GM12878 (cell line): Measurements from ENCODE around the gene MRTFA. TPM values are rescaled to one million over a fixed set of nuclear protein-coding genes. Genes with fewer than 3 reads are reported as not detected.

Experiments
- ATAC-seq: fragments of 200-7000 bp; cut with Tn5 transposase; 3 replicates; pipeline ENCODE4 v1.9.1; 2020; ENCODE audit warnings: mild to moderate bottlenecking, moderate library complexity
- BruUV-seq: library from RNA; stranded (reverse); fragments of 400-500 nt; replicated peaks from 2 replicates; lab custom pipeline; 2021; lab: Mats Ljungman, UMichigan
- CTCF ChIA-PET: fragments of 300-600 bp; sonication (Branson Sonifier 250); formaldehyde crosslinking; extraction: SDS; loops from one replicate; lab custom pipeline; 2021; ENCODE audit warnings: inconsistent platforms; lab: Yijun Ruan, JAX
- POLR2A ChIA-PET: fragments of 350-600 bp; formaldehyde crosslinking; extraction: SDS; loops from one replicate; lab custom pipeline; 2021; ENCODE audit warnings: inconsistent platforms; lab: Charles Lee
- RAD21 ChIA-PET: fragments of 300-600 bp; sonication (Branson Sonifier 250); formaldehyde crosslinking; loops from one replicate; lab custom pipeline; 2023; ENCODE audit warnings: antibody characterized with exemption; ENCODE audit not compliant: unreplicated experiment; lab: Charles Lee
- SMC1A ChIA-PET: fragments of 300-600 bp; sonication (Branson Sonifier 250); formaldehyde crosslinking; loops from one replicate; lab custom pipeline; 2023; ENCODE audit not compliant: unreplicated experiment, uncharacterized antibody; lab: Charles Lee
- DNase-seq: peaks from one replicate; pipeline ENCODE4 v3.0.0-alpha.2; 2011; ENCODE audit warnings: low read depth, low spot score
- FAIRE-seq: peaks from 3 replicates; lab custom pipeline; 2011; peaks lifted over from hg19 to GRCh38; lab: Jason Lieb, UNC
- H2AFZ ChIP-seq: 2 replicates; pipeline ENCODE4 v1.6.0; 2011; ENCODE audit warnings: low read depth, low read length, control low read depth; ENCODE audit not compliant: control insufficient read depth
- H3K27ac ChIP-seq: 2 replicates; pipeline ENCODE4 v1.5.1; 2011; ENCODE audit warnings: control low read depth; ENCODE audit not compliant: control insufficient read depth, insufficient read depth
- H3K27me3 ChIP-seq, 2 experiments: replicated peaks in 1 of 2; 2 replicates each; pipeline versions ENCODE4 v1.6.0 to v1.6.1; 2011; ENCODE audit warnings: low read length in 1 of 2; ENCODE audit not compliant: control insufficient read depth in 2 of 2, insufficient read depth in 2 of 2
- H3K36me3 ChIP-seq, 2 experiments: 2 replicates each; pipeline ENCODE4 v1.5.1; 2011; ENCODE audit warnings: low read length in 1 of 2; ENCODE audit not compliant: control insufficient read depth in 2 of 2, insufficient read depth in 2 of 2
- H3K4me1 ChIP-seq: 2 replicates; pipeline ENCODE4 v1.6.1; 2011; ENCODE audit warnings: mild to moderate bottlenecking, low read length, moderate library complexity, mixed read lengths; ENCODE audit not compliant: control insufficient read depth, insufficient read depth
- H3K4me2 ChIP-seq: 2 replicates; pipeline ENCODE4 v1.6.0; 2011; ENCODE audit warnings: control low read depth; ENCODE audit not compliant: control insufficient read depth, insufficient read depth
- H3K4me3 ChIP-seq: fragments of 200-600 bp; sonication (generic); 2 replicates; pipeline ENCODE4 v1.5.1; 2016
- H3K79me2 ChIP-seq: 2 replicates; pipeline ENCODE4 v1.6.0; 2011; ENCODE audit warnings: low read length; ENCODE audit not compliant: control insufficient read depth, insufficient read depth
- H3K9ac ChIP-seq: 2 replicates; pipeline ENCODE4 v1.8.0; 2011; ENCODE audit warnings: low read length, control low read depth, mixed read lengths; ENCODE audit not compliant: control insufficient read depth, insufficient read depth
- H3K9me3 ChIP-seq: replicated peaks from 3 replicates; pipeline ENCODE4 v1.5.1; 2011; ENCODE audit warnings: mild to moderate bottlenecking, low read length; ENCODE audit not compliant: control insufficient read depth, insufficient read depth
- H4K20me1 ChIP-seq: 2 replicates; pipeline ENCODE4 v1.6.0; 2011; ENCODE audit not compliant: control insufficient read depth, insufficient read depth
- ATF7 ChIP-seq: fragments of 450-650 bp; IDR thresholded peaks from 2 replicates; pipeline ENCODE4 v1.6.1; 2016; ENCODE audit warnings: low read depth, mild to moderate bottlenecking
- HDAC2 ChIP-seq: fragments of 200-600 bp; sonication (generic); IDR thresholded peaks from 2 replicates; pipeline ENCODE4 v1.6.1; 2017
- NKRF ChIP-seq: fragments of 450-650 bp; conservative IDR thresholded peaks from 2 replicates; pipeline ENCODE4 v1.6.1; 2017; ENCODE audit warnings: mild to moderate bottlenecking, moderate library complexity
- RAD21 ChIP-seq: IDR thresholded peaks from 2 replicates; pipeline ENCODE4 v1.6.1; 2011; ENCODE audit warnings: mild to moderate bottlenecking, low read depth, low read length, moderate library complexity; ENCODE audit not compliant: insufficient read depth
- SIX5 ChIP-seq: IDR thresholded peaks from 2 replicates; pipeline ENCODE4 v1.6.1; 2011; ENCODE audit warnings: mild to moderate bottlenecking, low read depth, low read length, moderate library complexity; ENCODE audit not compliant: severe bottlenecking
- WGBS: methylation state at CpG from one replicate; pipeline ENCODE4 v1.1.6; 2016; ENCODE audit warnings: low lambda C conversion rate; ENCODE audit not compliant: insufficient replicate concordance, insufficient coverage; ENCODE audit errors: missing lambda C conversion rate; 5-methylcytosine and 5-hydroxymethylcytosine counted together
- in situ Hi-C: fragments of 300-500 bp; cut with MboI; formaldehyde crosslinking; loops from 9 replicates; pipeline ENCODE4 v1.14.3; 2018; ENCODE audit warnings: mixed read lengths
- intact Hi-C: fragments of 100-400 bp; cut with micrococcal nuclease; formaldehyde crosslinking; loops from one replicate; pipeline ENCODE4 v1.14.2; 2022; ENCODE audit not compliant: unreplicated experiment
- polyA plus RNA-seq, 11 experiments: library from polyadenylated mRNA; depleted of rRNA in 4 of 11; unstranded in 6 of 11; stranded (reverse) in 5 of 11; fragments of >200 nt; fragmentation: Nextera tagmentation in 4 of 11; fragmentation: Illumina TruSeq in 1 of 11; extraction: Ambion mirVana in 4 of 11; extraction: Trizol in 1 of 11; gene quantifications; 1 replicate in 1 of 11; 2 replicates in 10 of 11; pipeline versions ENCODE4 v1.2.1 to v1.2.3, GENCODE V29; 2011 to 2016; ENCODE audit warnings: inconsistent platforms in 2 of 11, missing spikeins in 2 of 11, low read depth in 1 of 11
- total RNA-seq, 4 experiments: library from RNA; depleted of rRNA in 3 of 4; stranded (reverse); fragments of >200 nt in 3 of 4; fragmentation: Illumina TruSeq in 1 of 4; extraction: Trizol in 1 of 4; gene quantifications; 2 replicates each; pipeline versions ENCODE4 v1.2.1 to v1.2.3, GENCODE V29; 2013 to 2021

Gene MRTFA
- total and polyA plus RNA-seq, 10 of the 15 experiments (the other 5 are each of a cell fraction or from before 2014, with no cell fraction given), result 2.0 to 63.9 (median 17.9) TPM

- Histone ChIP-seq H3K4me2 (no peak overlapping the region), H3K4me1 (no peaks in the 10 kb centered on the region), H3K79me2 (no peaks in the 10 kb centered on the region), H3K9ac (no peak overlapping the region), H3K27me3 (no peaks in the 10 kb centered on the region), H3K27ac (no peak overlapping the region), H3K9me3 (no peaks in the 10 kb centered on the region; the same call in 2 of the 3 replicates), H2AFZ (no peak overlapping the region), H3K4me3 (no peak overlapping the region), H3K36me3 (no peaks in the 10 kb centered on the region), H4K20me1 (no peaks in the 10 kb centered on the region)
- RAD21 ChIA-PET, result no interaction called here
- BruUV-seq, result no TSS peak
- CTCF ChIA-PET, result interaction anchor here (1.7 kb wide), 1 partner anchor 11 kb away, joined by 5 read pairs; no protein-coding TSS in a partner anchor
- in situ Hi-C loops, result no loop called here
- POLR2A ChIA-PET, result interaction anchor here (0.6 kb wide), 1 partner anchor 66 kb away, joined by 4 read pairs; no protein-coding TSS in a partner anchor
- SMC1A ChIA-PET, result interaction anchor here (1.1 kb wide), 1 partner anchor 21 kb away, joined by 3 read pairs; no protein-coding TSS in a partner anchor
- FAIRE-seq, result no peak
- WGBS, result 83% methylated on average over 7 of the region's 7 CpGs
- intact Hi-C loops, result no loop called here
- no peak for DNase-seq
- no peak for ATAC-seq
- no peak for TF ChIP-seq NKRF
- TF ChIP-seq ATF7, result no peak
- TF ChIP-seq SIX5, result no peak
- no peak for TF ChIP-seq RAD21
- no peak for TF ChIP-seq HDAC2
These were observed 35.4 kb upstream of the MRTFA start for GRCh38 chr22:40671796-40672360.
